ENCODE measurements around the gene ZC3H4.

ZC3H4 gene

DNA sequence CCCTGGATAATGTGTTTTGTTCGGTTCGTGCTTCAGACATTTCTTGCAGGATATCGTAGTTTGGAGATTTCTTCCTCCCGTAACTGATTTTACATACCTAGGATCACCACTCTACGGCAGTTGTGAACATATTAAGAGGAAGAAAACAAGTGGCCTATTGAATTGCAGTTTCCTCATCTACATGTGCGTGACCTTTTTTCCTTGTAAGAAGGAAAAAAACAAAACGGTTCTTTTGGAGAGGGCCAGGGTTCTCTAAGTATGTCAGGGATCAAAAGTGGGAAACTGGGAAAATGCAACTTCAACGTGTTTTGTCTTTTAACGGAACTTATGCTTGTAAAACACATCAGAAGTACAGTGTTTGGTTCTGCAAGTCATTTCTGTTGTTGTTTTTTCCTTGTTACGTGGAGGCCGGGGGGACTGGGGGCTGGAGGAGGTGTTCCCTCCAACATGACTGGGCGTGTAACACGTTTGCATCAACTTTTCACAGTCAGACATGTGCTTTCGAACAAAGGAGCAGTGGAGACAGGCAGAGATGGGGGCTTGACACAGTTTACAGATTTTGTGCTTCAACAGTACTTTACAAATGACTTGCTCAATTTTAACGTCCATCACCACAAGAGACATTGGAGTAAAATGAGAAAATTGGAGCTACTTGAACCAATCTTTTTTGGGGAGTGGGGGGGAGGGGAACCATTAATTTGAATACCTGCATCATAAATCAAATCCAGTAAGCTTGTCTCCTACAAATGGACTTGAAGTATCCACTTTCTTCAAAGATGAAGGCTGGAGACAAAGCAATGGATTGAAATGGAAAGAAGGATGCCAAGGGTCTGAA lies 3.8 kb downstream of the ZC3H4 start:
- DNase-seq: no peak
- Histone ChIP-seq H3K9ac (ENCODE audit: low read length) (no peak overlapping the region), H4K91ac (ENCODE audit: low read depth, low read length) (no peak overlapping the region), H3K4ac (ENCODE audit: low read depth, low read length) (no peak overlapping the region), H3K36me3 (ENCODE audit: control insufficient read depth in 1 of 2, insufficient read depth in 2 of 2, low read length in 2 of 2) (peaks cover 8 to 9% of the 10 kb centered on the region in 2 experiments), H2AK5ac (ENCODE audit: low read length) (no peak overlapping the region), H3K14ac (ENCODE audit: low read length) (no peak overlapping the region), H3K27ac (ENCODE audit: low read depth, low read length) (peak overlapping the region; percentile 20), H3K23ac (ENCODE audit: low read length) (no peak overlapping the region), H3K4me2 (ENCODE audit: low read length) (peak overlapping the region; percentile 83), H4K12ac (ENCODE audit: low read depth, low read length) (no peak overlapping the region), H3K18ac (ENCODE audit: low read length) (no peak overlapping the region), H4K8ac (ENCODE audit: low read depth, low read length) (no peak overlapping the region), H2BK120ac (ENCODE audit: insufficient read depth, low read length, poor library complexity) (no peak overlapping the region), H3K27me3 (ENCODE audit: insufficient read depth, low read length) (no peaks in the 10 kb centered on the region), H3K4me1 (ENCODE audit: control insufficient read depth in 1 of 2, insufficient read depth in 2 of 2, low read length in 2 of 2) (peaks cover 9 to 10% of the 10 kb centered on the region in 2 experiments), H2AFZ (ENCODE audit: insufficient read depth, low read length, poor library complexity) (no peak overlapping the region), H2BK5ac (ENCODE audit: low read depth, low read length, poor library complexity) (no peak overlapping the region), H3K4me3 (ENCODE audit: low read depth, low read length) (no peak overlapping the region), H3K79me2 (ENCODE audit: control insufficient read depth, insufficient read depth, low read length, poor library complexity) (peaks cover 20% of the 10 kb centered on the region), H3K9me3 (ENCODE audit: insufficient read depth, low read depth, low read length) (no peaks in the 10 kb centered on the region), H2BK12ac (ENCODE audit: low read length) (no peak overlapping the region), H3K79me1 (ENCODE audit: low read length) (peaks cover 26% of the 10 kb centered on the region)
- no CpG with 5 or more reads among the region's 15 CpGs for WGBS (ENCODE audit: extremely low coverage, insufficient coverage, insufficient read length)

DNA sequence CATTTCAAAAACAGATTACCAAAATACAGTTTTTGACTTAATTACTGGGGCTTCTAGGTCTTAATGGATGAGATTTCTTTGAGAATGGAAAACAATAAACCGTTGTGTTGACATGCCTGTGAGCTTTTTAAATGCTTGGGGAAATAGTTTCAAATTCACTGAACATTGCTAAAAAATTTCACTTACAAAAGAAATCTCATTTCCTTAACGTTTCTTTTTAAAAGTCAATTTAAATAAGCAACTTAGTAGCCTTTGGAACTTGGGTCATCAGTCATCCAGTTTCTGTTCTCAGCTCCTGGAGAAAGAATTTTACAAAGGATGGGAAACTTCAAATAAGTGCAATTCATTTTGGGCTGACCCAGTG lies 4.4 kb downstream of the ZC3H4 start:
- Histone ChIP-seq H3K36me3 (ENCODE audit: control insufficient read depth in 1 of 2, insufficient read depth in 2 of 2, low read length in 2 of 2) (peaks cover 11 to 12% of the 10 kb centered on the region in 2 experiments), H2BK120ac (ENCODE audit: insufficient read depth, low read length, poor library complexity) (no peak overlapping the region), H4K8ac (ENCODE audit: low read depth, low read length) (no peak overlapping the region), H3K27me3 (ENCODE audit: insufficient read depth, low read length) (no peaks in the 10 kb centered on the region), H3K4me3 (ENCODE audit: low read depth, low read length) (no peak overlapping the region), H3K79me2 (ENCODE audit: control insufficient read depth, insufficient read depth, low read length, poor library complexity) (peaks cover 20% of the 10 kb centered on the region), H4K91ac (ENCODE audit: low read depth, low read length) (no peak overlapping the region), H4K12ac (ENCODE audit: low read depth, low read length) (no peak overlapping the region), H3K4ac (ENCODE audit: low read depth, low read length) (no peak overlapping the region), H3K79me1 (ENCODE audit: low read length) (peaks cover 26% of the 10 kb centered on the region), H2AK5ac (ENCODE audit: low read length) (no peak overlapping the region), H3K4me1 (ENCODE audit: control insufficient read depth in 1 of 2, insufficient read depth in 2 of 2, low read length in 2 of 2) (peaks cover 9 to 10% of the 10 kb centered on the region in 2 experiments), H2BK5ac (ENCODE audit: low read depth, low read length, poor library complexity) (no peak overlapping the region), H3K27ac (ENCODE audit: low read depth, low read length) (no peak overlapping the region), H2AFZ (ENCODE audit: insufficient read depth, low read length, poor library complexity) (no peak overlapping the region), H3K23ac (ENCODE audit: low read length) (no peak overlapping the region), H3K18ac (ENCODE audit: low read length) (no peak overlapping the region), H3K4me2 (ENCODE audit: low read length) (peak overlapping the region; percentile 83), H3K9me3 (ENCODE audit: insufficient read depth, low read depth, low read length) (no peaks in the 10 kb centered on the region), H3K14ac (ENCODE audit: low read length) (no peak overlapping the region), H3K9ac (ENCODE audit: low read length) (no peak overlapping the region), H2BK12ac (ENCODE audit: low read length) (no peak overlapping the region)
- no CpG with 5 or more reads among the region's 2 CpGs for WGBS (ENCODE audit: extremely low coverage, insufficient coverage, insufficient read length)
- no peak for DNase-seq

DNA sequence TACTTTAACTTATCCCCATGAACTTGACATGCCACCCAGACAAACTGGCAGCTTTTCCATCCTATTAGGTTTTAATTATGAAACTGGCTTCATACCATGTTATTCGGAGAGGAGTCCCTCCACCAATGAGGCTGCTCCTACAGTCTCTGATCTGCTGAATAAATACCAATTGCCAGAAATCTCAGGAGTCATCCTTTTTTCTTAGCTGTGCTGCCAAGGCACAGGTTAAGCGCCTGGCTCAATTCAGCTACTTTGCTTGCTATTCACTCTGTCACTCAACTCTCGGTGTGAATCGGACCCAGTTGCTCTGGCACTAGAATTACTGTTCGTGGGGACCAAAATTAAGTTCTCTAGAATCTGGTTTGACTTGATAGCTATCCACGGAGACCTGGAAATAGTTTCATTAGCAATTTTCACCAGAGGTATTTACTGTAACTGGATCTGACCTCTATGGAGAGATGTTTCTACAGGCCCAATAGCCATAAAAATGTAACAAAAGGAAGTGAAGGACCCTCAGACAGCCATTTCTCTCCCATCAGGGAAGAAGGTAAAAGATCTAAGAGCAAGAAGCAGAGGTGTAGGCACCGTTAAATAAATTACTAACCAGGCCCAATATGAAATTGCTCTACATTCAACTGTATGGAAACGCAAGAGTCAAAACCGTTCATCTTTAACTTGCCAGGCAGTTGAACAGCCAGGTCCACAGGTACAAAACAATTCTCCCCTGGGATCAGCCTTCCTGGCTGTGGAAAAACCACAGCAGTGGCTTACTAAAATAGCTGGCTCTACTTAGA lies 5.4 kb downstream of the ZC3H4 start:
- Histone ChIP-seq H3K79me2 (ENCODE audit: control insufficient read depth, insufficient read depth, low read length, poor library complexity) (peaks cover 18% of the 10 kb centered on the region), H3K79me1 (ENCODE audit: low read length) (peaks cover 22% of the 10 kb centered on the region), H4K8ac (ENCODE audit: low read depth, low read length) (no peak overlapping the region), H4K91ac (ENCODE audit: low read depth, low read length) (no peak overlapping the region), H2AK5ac (ENCODE audit: low read length) (no peak overlapping the region), H3K27me3 (ENCODE audit: insufficient read depth, low read length) (no peaks in the 10 kb centered on the region), H2AFZ (ENCODE audit: insufficient read depth, low read length, poor library complexity) (no peak overlapping the region), H3K23ac (ENCODE audit: low read length) (no peak overlapping the region), H2BK5ac (ENCODE audit: low read depth, low read length, poor library complexity) (no peak overlapping the region), H3K18ac (ENCODE audit: low read length) (no peak overlapping the region), H3K36me3 (ENCODE audit: control insufficient read depth in 1 of 2, insufficient read depth in 2 of 2, low read length in 2 of 2) (peaks cover 11 to 12% of the 10 kb centered on the region in 2 experiments), H3K14ac (ENCODE audit: low read length) (no peak overlapping the region), H3K4me1 (ENCODE audit: control insufficient read depth in 1 of 2, insufficient read depth in 2 of 2, low read length in 2 of 2) (peaks cover 9 to 10% of the 10 kb centered on the region in 2 experiments), H3K4me3 (ENCODE audit: low read depth, low read length) (no peak overlapping the region), H2BK12ac (ENCODE audit: low read length) (no peak overlapping the region), H3K9me3 (ENCODE audit: insufficient read depth, low read depth, low read length) (no peaks in the 10 kb centered on the region), H2BK120ac (ENCODE audit: insufficient read depth, low read length, poor library complexity) (no peak overlapping the region), H4K12ac (ENCODE audit: low read depth, low read length) (no peak overlapping the region), H3K4me2 (ENCODE audit: low read length) (no peak overlapping the region), H3K4ac (ENCODE audit: low read depth, low read length) (no peak overlapping the region), H3K9ac (ENCODE audit: low read length) (no peak overlapping the region), H3K27ac (ENCODE audit: low read depth, low read length) (no peak overlapping the region)
- WGBS (ENCODE audit: extremely low coverage, insufficient coverage, insufficient read length): no CpG with 5 or more reads among the region's 9 CpGs
- no peak for DNase-seq

DNA sequence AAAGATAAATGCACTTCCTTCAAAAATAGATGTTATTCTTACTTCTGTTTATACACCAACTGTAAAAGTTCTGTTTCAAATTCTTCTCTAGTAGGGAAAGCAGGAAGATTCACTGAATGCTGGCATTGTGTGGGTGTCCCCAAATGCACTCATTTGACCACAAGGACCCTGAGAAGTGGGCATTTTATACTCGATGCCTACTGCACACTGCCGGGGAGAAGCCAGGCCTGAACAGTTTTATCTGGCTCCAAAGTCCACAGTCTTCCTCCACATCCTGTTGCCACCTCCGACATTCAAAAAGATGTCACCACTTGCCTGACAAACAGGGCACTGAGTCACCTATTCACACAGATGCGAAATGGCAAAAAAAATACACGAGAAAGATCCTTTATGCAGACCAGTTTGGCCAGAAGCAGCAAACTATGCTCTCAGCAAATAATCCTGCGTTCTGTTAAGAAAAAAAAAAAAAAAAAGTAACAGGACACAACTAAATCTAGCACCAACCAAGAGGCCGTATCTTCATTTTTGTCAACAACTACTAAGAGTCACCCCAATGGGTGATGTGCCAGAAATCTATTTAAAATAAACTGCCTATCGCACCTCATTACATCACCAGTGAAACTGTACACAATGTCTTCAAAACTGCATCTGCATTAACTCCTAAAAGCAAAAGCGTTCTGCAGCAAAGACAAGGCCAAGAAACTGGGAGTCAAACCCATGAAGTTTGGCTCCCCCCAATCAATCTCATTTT lies 6.2 kb downstream of the ZC3H4 start:
- peaks cover 9 to 10% of the 10 kb centered on the region in 2 experiments for H3K4me1 ChIP-seq (ENCODE audit: control insufficient read depth in 1 of 2, insufficient read depth in 2 of 2, low read length in 2 of 2)
- WGBS (ENCODE audit: extremely low coverage, insufficient coverage, insufficient read length): no CpG with 5 or more reads among the region's 9 CpGs
- H3K4me3 ChIP-seq (ENCODE audit: low read depth, low read length): no peak overlapping the region
- no peak overlapping the region for H4K12ac ChIP-seq (ENCODE audit: low read depth, low read length)
- no peak overlapping the region for H2BK12ac ChIP-seq (ENCODE audit: low read length)
- H3K27ac ChIP-seq (ENCODE audit: low read depth, low read length): no peak overlapping the region
- H2BK120ac ChIP-seq (ENCODE audit: insufficient read depth, low read length, poor library complexity): no peak overlapping the region
- H2BK5ac ChIP-seq (ENCODE audit: low read depth, low read length, poor library complexity): no peak overlapping the region
- H3K14ac ChIP-seq (ENCODE audit: low read length): no peak overlapping the region
- no peak overlapping the region for H3K18ac ChIP-seq (ENCODE audit: low read length)
- H2AFZ ChIP-seq (ENCODE audit: insufficient read depth, low read length, poor library complexity): no peak overlapping the region
- no peak overlapping the region for H3K9ac ChIP-seq (ENCODE audit: low read length)
- H3K79me2 ChIP-seq (ENCODE audit: control insufficient read depth, insufficient read depth, low read length, poor library complexity): peaks cover 14% of the 10 kb centered on the region
- peaks cover 16% of the 10 kb centered on the region for H3K79me1 ChIP-seq (ENCODE audit: low read length)
- H3K23ac ChIP-seq (ENCODE audit: low read length): no peak overlapping the region
- no peaks in the 10 kb centered on the region for H3K9me3 ChIP-seq (ENCODE audit: insufficient read depth, low read depth, low read length)
- no peak overlapping the region for H4K8ac ChIP-seq (ENCODE audit: low read depth, low read length)
- H2AK5ac ChIP-seq (ENCODE audit: low read length): no peak overlapping the region
- no peak overlapping the region for H4K91ac ChIP-seq (ENCODE audit: low read depth, low read length)
- no peaks in the 10 kb centered on the region for H3K27me3 ChIP-seq (ENCODE audit: insufficient read depth, low read length)
- DNase-seq: no peak
- H3K36me3 ChIP-seq (ENCODE audit: control insufficient read depth in 1 of 2, insufficient read depth in 2 of 2, low read length in 2 of 2): peaks cover 11 to 12% of the 10 kb centered on the region in 2 experiments
- no peak overlapping the region for H3K4me2 ChIP-seq (ENCODE audit: low read length)
- H3K4ac ChIP-seq (ENCODE audit: low read depth, low read length): peak overlapping the region; percentile 53

Data from trophoblast cell (in vitro differentiated cells and primary cell).